Measurements from ENCODE around the gene FBXO5.

Gene FBXO5

GRCh38 chr6:152948150-152948768, 34.6 kb downstream of the FBXO5 start:
- DNase-seq: no peak

GRCh38 chr6:152946995-152947394, 35.8 kb downstream of the FBXO5 start:
- DNase-seq: no peak

GRCh38 chr6:152946484-152946883, 36.4 kb downstream of the FBXO5 start:
- DNase-seq: no peak

- DNase-seq: no peak
Observed at GRCh38 chr6:152943260-152943897, 39.5 kb downstream of the FBXO5 start.

- DNase-seq: no peak
Observed at GRCh38 chr6:152942319-152942869, 40.4 kb downstream of the FBXO5 start.

- DNase-seq: no peak
Observed at GRCh38 chr6:152941746-152942145, 41.1 kb downstream of the FBXO5 start.

GRCh38 chr6:152932865-152933264, 50.0 kb downstream of the FBXO5 start:
- DNase-seq: no peak

- no peak for DNase-seq
Observed at GRCh38 chr6:152922706-152923105, 60.1 kb downstream of the FBXO5 start.

Data from NCI-H1048 (cell line).